Liver (tissue), 9 donors: ENCODE measurements around the gene PTPN20. TPM values are rescaled to one million over a fixed set of nuclear protein-coding genes. Genes with fewer than 3 reads are reported as not detected.

Experiments
- DNase-seq: peaks from one replicate; pipeline ENCODE4 v3.0.0-alpha.2; 2017; ENCODE audit warnings: low spot score
- H3K27ac ChIP-seq, 2 donors: one replicate each; pipeline ENCODE4 v1.7.0; 2013; ENCODE audit warnings: inconsistent platforms in 2 of 2, low read length in 2 of 2, control low read depth in 1 of 2, low read depth in 1 of 2, mild to moderate bottlenecking in 1 of 2
- H3K27me3 ChIP-seq, 4 donors: one replicate each; pipeline versions ENCODE4 v1.6.1 to v1.7.0; 2013; ENCODE audit warnings: low read length in 3 of 4, inconsistent platforms in 1 of 4, mild to moderate bottlenecking in 1 of 4, moderate library complexity in 1 of 4; ENCODE audit not compliant: control insufficient read depth in 4 of 4, insufficient read depth in 4 of 4
- H3K36me3 ChIP-seq, 4 donors: one replicate each; pipeline versions ENCODE4 v1.6.1 to v1.7.0; 2013; ENCODE audit warnings: low read length in 3 of 4, mild to moderate bottlenecking in 3 of 4, low read depth in 1 of 4, moderate library complexity in 1 of 4; ENCODE audit not compliant: control insufficient read depth in 4 of 4, insufficient read depth in 3 of 4
- H3K4me1 ChIP-seq, 4 donors: one replicate each; pipeline versions ENCODE4 v1.6.1 to v1.7.0; 2013; ENCODE audit warnings: low read length in 3 of 4, mild to moderate bottlenecking in 3 of 4, moderate library complexity in 1 of 4; ENCODE audit not compliant: control insufficient read depth in 4 of 4, insufficient read depth in 4 of 4
- H3K4me3 ChIP-seq, 3 donors: one replicate each; pipeline versions ENCODE4 v1.6.1 to v1.7.0; 2013; ENCODE audit warnings: low read length in 3 of 3, control low read depth in 1 of 3, low read depth in 1 of 3, mild to moderate bottlenecking in 1 of 3
- H3K9ac ChIP-seq, 2 donors: one replicate each; pipeline ENCODE4 v1.7.0; 2013; ENCODE audit warnings: low read length in 2 of 2, mild to moderate bottlenecking in 2 of 2, moderate library complexity in 2 of 2, control low read depth in 1 of 2, low read depth in 1 of 2
- H3K9me3 ChIP-seq, 4 donors: one replicate each; pipeline versions ENCODE4 v1.6.1 to v1.7.0; 2013; ENCODE audit warnings: low read length in 3 of 4; ENCODE audit not compliant: control insufficient read depth in 4 of 4
- ATF3 ChIP-seq: IDR thresholded peaks from 2 replicates; pipeline ENCODE4 v1.6.1; 2016; ENCODE audit warnings: antibody characterized with exemption
- EGR1 ChIP-seq, 2 donors: IDR thresholded peaks; 2 replicates each; pipeline ENCODE4 v1.6.1; 2016 to 2018; ENCODE audit warnings: antibody characterized with exemption in 2 of 2, low read depth in 2 of 2
- FOXA1 ChIP-seq: IDR thresholded peaks from 2 replicates; pipeline ENCODE4 v1.6.1; 2016; ENCODE audit warnings: antibody characterized with exemption
- FOXA2 ChIP-seq: IDR thresholded peaks from 2 replicates; pipeline ENCODE4 v1.6.1; 2016; ENCODE audit warnings: antibody characterized with exemption
- HNF4A ChIP-seq, 2 donors: conservative IDR thresholded peaks; 2 replicates each; pipeline ENCODE4 v1.6.1; 2016; ENCODE audit warnings: antibody characterized with exemption in 2 of 2, mild to moderate bottlenecking in 2 of 2
- HNF4G ChIP-seq: IDR thresholded peaks from 2 replicates; pipeline ENCODE4 v1.6.1; 2016; ENCODE audit warnings: antibody characterized with exemption
- JUND ChIP-seq, 2 donors: IDR thresholded peaks; 2 replicates each; pipeline ENCODE4 v1.6.1; 2016; ENCODE audit warnings: antibody characterized with exemption in 2 of 2
- MAX ChIP-seq: IDR thresholded peaks from 2 replicates; pipeline ENCODE4 v1.6.1; 2016; ENCODE audit warnings: antibody characterized with exemption
- NR2F2 ChIP-seq: IDR thresholded peaks from 2 replicates; pipeline ENCODE4 v1.6.1; 2016; ENCODE audit warnings: antibody characterized with exemption
- RXRA ChIP-seq, 2 donors: IDR thresholded peaks; 2 replicates each; pipeline ENCODE4 v1.6.1; 2017 to 2018; ENCODE audit warnings: antibody characterized with exemption in 2 of 2, mild to moderate bottlenecking in 1 of 2
- YY1 ChIP-seq: IDR thresholded peaks from 2 replicates; pipeline ENCODE4 v1.6.1; 2016; ENCODE audit warnings: antibody characterized with exemption, mild to moderate bottlenecking
- WGBS: extraction: QIAGEN DNeasy Blood & Tissue Kit; methylation state at CpG from one replicate; pipeline ENCODE4 v1.1.7; 2013; 5-methylcytosine and 5-hydroxymethylcytosine counted together
- polyA plus RNA-seq, 2 donors: library from polyadenylated mRNA; stranded (reverse) in 1 of 2; unstranded in 1 of 2; fragments of 200-250 nt in 1 of 2; fragments of >200 nt in 1 of 2; fragmentation: Nextera tagmentation in 1 of 2; extraction: Ambion mirVana in 1 of 2; gene quantifications; one replicate each; pipeline versions ENCODE4 v1.2.1 to v1.2.3, GENCODE V29; 2013 to 2015
- total RNA-seq, 2 donors: library from RNA; depleted of rRNA; stranded (reverse); fragments of >200 nt; gene quantifications; one replicate each; pipeline ENCODE4 v1.2.3, GENCODE V29; 2014
- donor health status: healthy.
- donor health status: healthy.
- donor health status: healthy.
- donor health status: healthy.
- donor health status: healthy.

The PTPN20 gene
- total and polyA plus RNA-seq, 4 donors: 0.28 to 1.4 (median 0.80) TPM

GRCh38 chr10:47050618-47051455 is 139.6 kb downstream of the PTPN20 start (continued):
- no peak for TF ChIP-seq ATF3
- no peak for TF ChIP-seq YY1
- no peak for TF ChIP-seq HNF4G
- TF ChIP-seq HNF4A (conservative IDR thresholded peaks at IDR 0.05): no peak
- no peak for TF ChIP-seq RXRA (IDR thresholded peaks at IDR 0.05)
- TF ChIP-seq MAX: no peak
- no peak for TF ChIP-seq FOXA2

GRCh38 chr10:47051741-47052238 is 140.6 kb downstream of the PTPN20 start:
- Histone ChIP-seq H3K27ac (no peak overlapping the region), H3K4me3 (no peak overlapping the region), H3K36me3 (no peaks in the 10 kb centered on the region), H3K4me1 (no peaks in the 10 kb centered on the region), H3K9me3 (no peaks in the 10 kb centered on the region), H3K27me3 (no peaks in the 10 kb centered on the region), H3K9ac (no peak overlapping the region)
- DNase-seq: no peak
- TF ChIP-seq FOXA1 (no peak), EGR1 (IDR thresholded peaks at IDR 0.05; ENCODE audit: low read depth in 2 of 2) (no peak), FOXA2 (no peak), HNF4G (no peak), JUND (IDR thresholded peaks at IDR 0.05) (no peak), NR2F2 (no peak)
- 91% methylated on average over 5 of the region's 5 CpGs for WGBS
